Adrenal gland (tissue), 5 donors: ENCODE measurements around the gene ST8SIA1.

Source experiments
- POLR2A ChIP-seq, 2 donors: fragments of 450-650 bp; IDR thresholded peaks; one replicate each; pipeline ENCODE4 v1.6.1; 2017; ENCODE audit warnings: antibody characterized with exemption in 2 of 2, mild to moderate bottlenecking in 2 of 2, moderate library complexity in 1 of 2
- TF ChIP-seq, protein P1 (sequence below), 6 experiments: fragments of 450-650 bp in 4 of 6; fragments of 200-600 bp in 2 of 6; sonication (generic) in 1 of 6; IDR thresholded peaks; 1 replicate in 5 of 6; 2 replicates in 1 of 6; pipeline versions ENCODE4 v1.5.1 to v1.8.0; 2016 to 2021; ENCODE audit warnings: antibody characterized with exemption in 6 of 6, mild to moderate bottlenecking in 2 of 6, moderate library complexity in 1 of 6
- donor health status: DM: no; HTN: no; CAD: no.

DNA sequence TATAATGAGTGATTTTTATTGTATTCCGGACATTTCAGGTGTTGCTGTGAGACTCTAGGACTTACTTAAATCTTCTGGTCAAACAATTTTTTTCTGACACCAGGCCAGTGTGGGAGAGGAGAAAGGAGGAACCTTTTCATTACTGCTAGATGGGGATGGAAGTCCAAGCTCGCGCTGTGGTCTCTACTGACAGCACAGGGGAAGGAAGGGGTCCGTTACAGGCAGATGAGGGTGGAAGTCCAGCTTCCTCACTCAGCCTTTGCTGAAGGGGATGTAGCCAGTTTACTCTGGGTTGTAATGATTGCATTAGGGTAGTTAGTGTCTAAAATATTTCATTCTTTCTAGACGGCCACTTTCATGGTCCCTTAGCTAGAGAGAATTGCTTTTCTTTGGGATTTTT lies 26.3 kb upstream of the ST8SIA1 start:
- TF ChIP-seq, protein P1, sequence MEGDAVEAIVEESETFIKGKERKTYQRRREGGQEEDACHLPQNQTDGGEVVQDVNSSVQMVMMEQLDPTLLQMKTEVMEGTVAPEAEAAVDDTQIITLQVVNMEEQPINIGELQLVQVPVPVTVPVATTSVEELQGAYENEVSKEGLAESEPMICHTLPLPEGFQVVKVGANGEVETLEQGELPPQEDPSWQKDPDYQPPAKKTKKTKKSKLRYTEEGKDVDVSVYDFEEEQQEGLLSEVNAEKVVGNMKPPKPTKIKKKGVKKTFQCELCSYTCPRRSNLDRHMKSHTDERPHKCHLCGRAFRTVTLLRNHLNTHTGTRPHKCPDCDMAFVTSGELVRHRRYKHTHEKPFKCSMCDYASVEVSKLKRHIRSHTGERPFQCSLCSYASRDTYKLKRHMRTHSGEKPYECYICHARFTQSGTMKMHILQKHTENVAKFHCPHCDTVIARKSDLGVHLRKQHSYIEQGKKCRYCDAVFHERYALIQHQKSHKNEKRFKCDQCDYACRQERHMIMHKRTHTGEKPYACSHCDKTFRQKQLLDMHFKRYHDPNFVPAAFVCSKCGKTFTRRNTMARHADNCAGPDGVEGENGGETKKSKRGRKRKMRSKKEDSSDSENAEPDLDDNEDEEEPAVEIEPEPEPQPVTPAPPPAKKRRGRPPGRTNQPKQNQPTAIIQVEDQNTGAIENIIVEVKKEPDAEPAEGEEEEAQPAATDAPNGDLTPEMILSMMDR (IDR thresholded peaks at IDR 0.05), result no peak
- TF ChIP-seq POLR2A (IDR thresholded peaks at IDR 0.05), result no peak
